Measurements from ENCODE around the gene IKZF3. TPM values are rescaled to one million over a fixed set of nuclear protein-coding genes. Genes with fewer than 3 reads are reported as not detected.

IKZF3 gene
- total and polyA plus RNA-seq, 4 experiments from 2014 or later = 3.2 to 118 (median 102) TPM

DNA sequence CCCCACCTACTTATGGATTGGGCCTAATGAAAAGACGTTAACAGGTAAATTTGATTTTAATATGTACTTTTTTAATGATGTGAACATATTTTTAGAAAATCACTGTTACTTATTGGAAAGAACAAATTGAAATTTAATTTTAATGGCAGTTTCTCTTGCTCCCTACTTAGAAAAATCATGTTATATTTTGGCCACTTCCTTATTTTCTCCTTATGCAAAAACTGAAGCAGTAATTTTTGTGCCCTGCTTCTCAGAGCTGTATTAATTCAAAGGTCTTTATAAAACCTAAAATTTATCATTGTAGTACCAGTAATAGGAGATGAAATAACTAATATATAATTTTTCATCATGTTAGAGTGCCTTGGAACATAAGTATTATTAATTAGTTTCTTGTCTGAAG is 6.7 kb upstream of the IKZF3 start:
- POLR2A ChIA-PET (ENCODE audit: partially characterized antibody) = no interaction called here
- intact Hi-C loops (cut with micrococcal nuclease) = no loop called here
- H3K9me3 Mint-ChIP-seq = no peaks in the 10 kb centered on the region
- H3K27me3 Mint-ChIP-seq = no peaks in the 10 kb centered on the region
- Histone ChIP-seq H3K36me3 (ENCODE audit: insufficient read depth, low read length) (no peaks in the 10 kb centered on the region), H3K27ac (ENCODE audit: low read depth, low read length) (no peak overlapping the region), H3K9me3 (ENCODE audit: control insufficient read depth in 1 of 2, low read length in 2 of 2) (no peaks in the 10 kb centered on the region), H3K4me1 (ENCODE audit: insufficient read depth, low read length) (peaks cover 24% of the 10 kb centered on the region), H3K4me3 (ENCODE audit: low read length in 2 of 2) (no peak overlapping the region), H3K27me3 (ENCODE audit: insufficient read depth, low read length) (no peaks in the 10 kb centered on the region)
- H3K36me3 Mint-ChIP-seq = no peaks in the 10 kb centered on the region
- H3K4me1 Mint-ChIP-seq = peaks cover 23 to 37% (median 32%) of the 10 kb centered on the region in 4 donors
- no peak for DNase-seq
- CTCF ChIA-PET (ENCODE audit: partially characterized antibody) = no interaction called here
- H3K27ac Mint-ChIP-seq = no peak overlapping the region
- no peak overlapping the region for H3K4me3 Mint-ChIP-seq

DNA sequence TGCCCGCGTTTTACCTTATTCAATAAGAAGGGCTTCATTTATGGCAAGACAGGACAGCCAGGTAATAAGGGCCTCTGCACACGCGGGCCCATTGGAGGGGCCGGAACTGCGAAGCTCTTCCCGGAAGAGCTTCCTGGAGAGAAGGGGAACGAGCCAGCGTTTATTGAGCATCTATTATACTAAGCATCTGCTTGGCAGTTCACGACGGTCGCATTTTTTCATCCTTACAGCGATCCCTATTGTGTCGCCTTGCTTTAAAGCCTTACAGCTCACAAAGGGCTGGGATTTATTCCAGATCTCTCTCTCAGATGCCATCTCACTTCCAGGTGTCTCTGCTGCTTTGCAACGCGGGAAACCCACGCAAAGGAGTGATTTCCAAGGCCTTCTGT is 4.4 kb upstream of the IKZF3 start:
- CTCF ChIA-PET (ENCODE audit: partially characterized antibody) = no interaction called here
- POLR2A ChIA-PET (ENCODE audit: partially characterized antibody) = interaction anchor here (0.8 to 1.6 kb wide), 5 partner anchors 58 to 138 kb away, joined by 3 to 8 read pairs (median 3); partner anchors contain the start of genes LRRC3C, ORMDL3 and PSMD3
- H3K36me3 Mint-ChIP-seq = peaks cover 0 to 7% of the 10 kb centered on the region in 2 donors
- Histone ChIP-seq H3K36me3 (ENCODE audit: insufficient read depth, low read length) (no peaks in the 10 kb centered on the region), H3K4me1 (ENCODE audit: insufficient read depth, low read length) (peaks cover 38% of the 10 kb centered on the region), H3K4me3 (ENCODE audit: low read length in 2 of 2) (peak overlapping the region in 1 of 2 donors; percentile 47), H3K27me3 (ENCODE audit: insufficient read depth, low read length) (no peaks in the 10 kb centered on the region), H3K9me3 (ENCODE audit: control insufficient read depth in 1 of 2, low read length in 2 of 2) (no peaks in the 10 kb centered on the region), H3K27ac (ENCODE audit: low read depth, low read length) (peak overlapping the region; percentile 93)
- intact Hi-C loops (cut with micrococcal nuclease) = no loop called here
- H3K27ac Mint-ChIP-seq = peak overlapping the region; percentile 41 to 97 (median 79)
- no peaks in the 10 kb centered on the region for H3K27me3 Mint-ChIP-seq
- no peaks in the 10 kb centered on the region for H3K9me3 Mint-ChIP-seq
- H3K4me1 Mint-ChIP-seq = peaks cover 35 to 57% (median 48%) of the 10 kb centered on the region in 4 donors
- DNase-seq = no peak
- peak overlapping the region; percentile 59 to 88 (median 76) for H3K4me3 Mint-ChIP-seq

DNA sequence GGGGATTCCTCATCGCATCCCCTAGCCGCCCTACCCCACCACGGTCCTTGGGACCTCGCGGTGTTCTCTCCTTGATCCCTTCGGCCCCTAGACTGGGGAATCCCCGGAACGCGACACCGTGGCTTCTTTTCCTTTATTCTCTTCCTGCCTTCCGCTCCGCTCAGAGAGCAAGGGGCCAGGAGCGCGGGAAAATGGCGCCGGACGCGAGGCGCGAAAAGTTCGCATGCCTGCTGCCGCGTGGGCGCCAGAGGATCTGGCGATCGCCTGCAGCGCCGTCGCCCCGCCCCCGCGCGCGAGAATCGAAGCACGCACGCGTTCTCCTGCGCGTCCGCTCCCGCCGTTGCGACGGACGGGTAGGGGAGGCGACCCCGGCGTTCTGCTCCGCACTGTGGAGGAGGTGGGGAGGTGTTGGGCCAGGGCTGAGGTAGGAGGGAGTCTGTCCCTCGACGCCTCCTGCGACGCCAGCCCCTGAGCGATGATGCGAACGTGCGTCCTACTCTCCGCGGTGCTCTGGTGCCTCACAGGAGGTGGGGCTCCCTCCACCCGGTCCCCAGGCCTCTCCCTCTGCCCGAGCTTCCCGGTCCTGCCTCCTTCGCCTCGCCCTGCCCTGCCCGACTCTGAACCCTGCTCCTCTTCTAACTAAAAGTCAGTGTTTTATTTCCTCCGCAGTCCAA is 3.9 kb upstream of the IKZF3 start, which contains the start of gene ZPBP2:
Gene ZPBP2 (plus strand): TSS at position 323 of the 674 bp plus-strand sequence. CDS start 153 bp downstream, at position 476.
- no peaks in the 10 kb centered on the region for H3K36me3 ChIP-seq (ENCODE audit: insufficient read depth, low read length)
- intact Hi-C loops (cut with micrococcal nuclease) = loop anchor here (1.0 to 2.0 kb wide), 4 partner anchors 59 to 245 kb away; partner anchors contain the start of genes LRRC3C, ORMDL3 and PSMD3
- DNase-seq = peak in 2 of 5 donors; percentile 54 to 60
- H3K4me3 ChIP-seq (ENCODE audit: low read length in 2 of 2) = peak within 1 kb of the TSS; percentile 47 to 55
- H3K4me1 ChIP-seq (ENCODE audit: insufficient read depth, low read length) = peaks cover 38% of the 10 kb centered on the region
- H3K27ac ChIP-seq (ENCODE audit: low read depth, low read length) = peak within 1 kb of the TSS; percentile 93
- no peaks in the 10 kb centered on the region for H3K9me3 Mint-ChIP-seq
- CTCF ChIA-PET (ENCODE audit: partially characterized antibody) = no interaction called here
- H3K27ac Mint-ChIP-seq = peak within 1 kb of the TSS; percentile 96 to 99 (median 98)
- peaks cover 35 to 62% (median 51%) of the 10 kb centered on the region in 4 donors for H3K4me1 Mint-ChIP-seq
- POLR2A ChIA-PET (ENCODE audit: partially characterized antibody) = interaction anchor here (0.6 to 1.6 kb wide), 10 partner anchors 54 to 137 kb away, joined by 3 to 8 read pairs (median 3); partner anchors contain the start of genes LRRC3C, ORMDL3 and PSMD3
- H3K36me3 Mint-ChIP-seq = peaks cover 0 to 10% of the 10 kb centered on the region in 2 donors
- peak within 1 kb of the TSS; percentile 79 to 93 (median 84) for H3K4me3 Mint-ChIP-seq
- no peaks in the 10 kb centered on the region for H3K27me3 ChIP-seq (ENCODE audit: insufficient read depth, low read length)
- no peaks in the 10 kb centered on the region for H3K9me3 ChIP-seq (ENCODE audit: control insufficient read depth in 1 of 2, low read length in 2 of 2)
- H3K27me3 Mint-ChIP-seq = no peaks in the 10 kb centered on the region

DNA sequence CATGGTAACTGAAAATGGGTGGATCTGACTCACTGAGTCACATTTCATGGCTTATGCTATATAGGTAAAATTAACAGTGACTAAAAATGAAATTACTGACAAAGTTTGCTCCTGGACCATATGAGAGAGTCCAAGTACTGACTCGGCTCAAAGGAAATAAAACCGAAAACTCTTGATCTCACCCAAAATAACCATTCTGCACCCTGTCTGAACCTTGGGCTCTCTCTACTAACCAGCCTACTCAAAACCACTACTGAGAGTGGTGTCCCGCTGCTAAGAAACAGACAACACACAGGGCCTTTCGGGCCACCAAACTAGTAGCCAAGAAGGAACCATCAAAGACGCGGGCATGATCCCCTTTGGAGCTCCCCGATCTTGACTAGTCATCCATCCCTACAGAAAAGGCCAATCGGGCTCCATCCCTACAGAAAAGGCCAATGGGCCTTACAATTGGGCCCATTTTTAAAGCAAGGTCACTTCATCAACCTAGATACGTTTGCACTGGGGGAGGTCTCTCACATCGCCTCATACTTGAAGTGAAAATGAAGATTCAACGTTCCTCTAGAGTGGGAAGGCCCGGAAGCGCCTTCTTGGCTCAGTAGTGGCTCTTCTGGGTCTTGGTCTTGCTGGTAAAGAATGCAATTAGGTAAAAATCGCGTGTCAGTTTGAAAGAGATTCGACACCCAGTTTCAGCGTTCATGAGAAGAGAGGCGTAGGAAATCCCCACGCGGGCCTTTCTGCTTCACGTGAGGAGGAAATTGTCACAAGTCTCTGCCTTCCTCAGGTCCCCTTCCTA is 3.2 kb upstream of the IKZF3 start:
- CTCF ChIA-PET (ENCODE audit: partially characterized antibody) = no interaction called here
- no peaks in the 10 kb centered on the region for H3K27me3 Mint-ChIP-seq
- peaks cover 35 to 64% (median 49%) of the 10 kb centered on the region in 4 donors for H3K4me1 Mint-ChIP-seq

DNA sequence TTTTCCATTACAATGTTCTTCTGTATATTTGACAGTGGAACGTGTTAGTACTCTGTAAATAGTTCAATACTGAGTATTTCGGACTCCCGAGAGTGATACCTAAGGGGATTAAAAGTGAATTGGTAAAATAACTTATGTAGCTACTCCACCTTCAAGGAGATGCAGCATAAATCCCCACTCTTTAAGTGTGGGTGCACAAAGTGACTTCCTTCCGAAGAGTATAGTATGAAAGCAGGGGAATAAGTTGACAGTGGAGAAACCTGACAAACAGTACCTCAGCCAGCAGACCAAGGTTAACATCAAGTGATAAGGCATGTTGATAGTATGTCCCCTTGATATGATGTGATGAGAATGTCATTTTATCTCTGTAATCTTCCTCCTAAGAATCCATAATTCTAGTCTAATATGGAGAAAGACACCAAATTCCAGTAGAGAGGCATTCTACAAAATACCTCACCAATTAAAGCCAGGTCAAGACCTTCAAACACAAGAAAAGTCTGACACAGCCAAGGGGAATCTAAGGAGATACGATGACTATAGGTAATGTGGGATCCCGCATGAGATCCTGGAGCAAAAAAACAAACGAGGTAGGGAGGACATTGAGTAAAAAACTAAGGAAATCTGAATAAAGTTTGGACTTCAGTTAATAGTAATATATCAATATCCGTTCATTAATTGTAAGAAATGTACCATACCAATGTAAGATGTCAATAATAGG is 2.1 kb upstream of the IKZF3 start:
- no peak overlapping the region for H3K4me3 ChIP-seq (ENCODE audit: low read length in 2 of 2)
- no peaks in the 10 kb centered on the region for H3K9me3 Mint-ChIP-seq
- ChIA-PET POLR2A (ENCODE audit: partially characterized antibody) (interaction anchor here (0.7 to 7.8 kb wide), 14 partner anchors 18 to 248 kb away, joined by 3 to 99 read pairs (median 6); partner anchors contain the start of genes MIEN1, ORMDL3 and PSMD3), CTCF (ENCODE audit: partially characterized antibody) (interaction anchor here (1.0 to 6.9 kb wide), 4 partner anchors 60 to 244 kb away, joined by 3 to 44 read pairs (median 12); no protein-coding TSS in a partner anchor)
- peaks cover 51% of the 10 kb centered on the region for H3K4me1 ChIP-seq (ENCODE audit: insufficient read depth, low read length)
- peaks cover 0 to 10% of the 10 kb centered on the region in 2 donors for H3K36me3 Mint-ChIP-seq
- peak overlapping the region; percentile 93 to 99 (median 96) for H3K27ac Mint-ChIP-seq
- H3K4me1 Mint-ChIP-seq = peaks cover 43 to 74% (median 55%) of the 10 kb centered on the region in 4 donors
- H3K36me3 ChIP-seq (ENCODE audit: insufficient read depth, low read length) = no peaks in the 10 kb centered on the region
- no peaks in the 10 kb centered on the region for H3K27me3 Mint-ChIP-seq
- DNase-seq = no peak
- no peaks in the 10 kb centered on the region for H3K9me3 ChIP-seq (ENCODE audit: control insufficient read depth in 1 of 2, low read length in 2 of 2)
- H3K27ac ChIP-seq (ENCODE audit: low read depth, low read length) = peak overlapping the region; percentile 93
- H3K27me3 ChIP-seq (ENCODE audit: insufficient read depth, low read length) = no peaks in the 10 kb centered on the region
- H3K4me3 Mint-ChIP-seq = peak overlapping the region; percentile 13 to 91 (median 67)
- intact Hi-C loops (cut with micrococcal nuclease) = loop anchor here (2.0 kb wide), 2 partner anchors 61 to 243 kb away; partner anchors contain the start of genes LRRC3C and ORMDL3

More for the DNA sequence above, 3.2 kb upstream of the IKZF3 start:
- Mint-ChIP-seq H3K4me3 (peak overlapping the region; percentile 79 to 93 (median 84)), H3K9me3 (no peaks in the 10 kb centered on the region), H3K36me3 (peaks cover 0 to 10% of the 10 kb centered on the region in 2 donors), H3K27ac (peak overlapping the region; percentile 96 to 99 (median 98))
- H3K4me3 ChIP-seq (ENCODE audit: low read length in 2 of 2) = peak overlapping the region; percentile 47 to 55
- H3K27ac ChIP-seq (ENCODE audit: low read depth, low read length) = peak overlapping the region; percentile 93
- intact Hi-C loops (cut with micrococcal nuclease) = loop anchor here (1.0 to 2.0 kb wide), 4 partner anchors 60 to 244 kb away; partner anchors contain the start of genes LRRC3C, ORMDL3 and PSMD3
- no peaks in the 10 kb centered on the region for H3K36me3 ChIP-seq (ENCODE audit: insufficient read depth, low read length)
- no peaks in the 10 kb centered on the region for H3K27me3 ChIP-seq (ENCODE audit: insufficient read depth, low read length)
- no peaks in the 10 kb centered on the region for H3K9me3 ChIP-seq (ENCODE audit: control insufficient read depth in 1 of 2, low read length in 2 of 2)
- POLR2A ChIA-PET (ENCODE audit: partially characterized antibody) = interaction anchor here (0.6 to 1.0 kb wide), 8 partner anchors 53 to 114 kb away, joined by 3 to 6 read pairs (median 3); no protein-coding TSS in a partner anchor
- peak; percentile 66 to 87 (median 68) for DNase-seq
- H3K4me1 ChIP-seq (ENCODE audit: insufficient read depth, low read length) = peaks cover 42% of the 10 kb centered on the region

- Mint-ChIP-seq H3K4me3 (peak overlapping the region; percentile 91 to 97 (median 94)), H3K27ac (peak overlapping the region; percentile 94 to 99 (median 96)), H3K27me3 (no peaks in the 10 kb centered on the region), H3K4me1 (peaks cover 52 to 86% (median 61%) of the 10 kb centered on the region in 4 donors), H3K9me3 (no peaks in the 10 kb centered on the region), H3K36me3 (peaks cover 0 to 11% of the 10 kb centered on the region in 2 donors)
- intact Hi-C loops (cut with micrococcal nuclease) = loop anchor here (5.0 kb wide), 2 partner anchors 71 to 226 kb away; partner anchors contain the start of gene STARD3
- Histone ChIP-seq H3K27ac (ENCODE audit: low read depth, low read length) (peak overlapping the region; percentile 93), H3K4me3 (ENCODE audit: low read length in 2 of 2) (peak overlapping the region; percentile 55 to 80), H3K9me3 (ENCODE audit: control insufficient read depth in 1 of 2, low read length in 2 of 2) (no peaks in the 10 kb centered on the region), H3K4me1 (ENCODE audit: insufficient read depth, low read length) (peaks cover 72% of the 10 kb centered on the region), H3K36me3 (ENCODE audit: insufficient read depth, low read length) (no peaks in the 10 kb centered on the region), H3K27me3 (ENCODE audit: insufficient read depth, low read length) (no peaks in the 10 kb centered on the region)
- ChIA-PET CTCF (ENCODE audit: partially characterized antibody) (interaction anchor here (1.1 to 6.9 kb wide), 11 partner anchors 44 to 241 kb away, joined by 3 to 44 read pairs (median 9); no protein-coding TSS in a partner anchor), POLR2A (ENCODE audit: partially characterized antibody) (interaction anchor here (0.7 to 7.8 kb wide), 18 partner anchors 15 to 209 kb away, joined by 3 to 99 read pairs (median 8); partner anchors contain the start of gene MIEN1)
- DNase-seq = no peak
These were observed 731 bp downstream of the IKZF3 start for GRCh38 chr17:39863244-39863917.

Data from CD4-positive, alpha-beta memory T cell (primary cell).